ENCODE results near the gene AGK.

Gene AGK

DNA sequence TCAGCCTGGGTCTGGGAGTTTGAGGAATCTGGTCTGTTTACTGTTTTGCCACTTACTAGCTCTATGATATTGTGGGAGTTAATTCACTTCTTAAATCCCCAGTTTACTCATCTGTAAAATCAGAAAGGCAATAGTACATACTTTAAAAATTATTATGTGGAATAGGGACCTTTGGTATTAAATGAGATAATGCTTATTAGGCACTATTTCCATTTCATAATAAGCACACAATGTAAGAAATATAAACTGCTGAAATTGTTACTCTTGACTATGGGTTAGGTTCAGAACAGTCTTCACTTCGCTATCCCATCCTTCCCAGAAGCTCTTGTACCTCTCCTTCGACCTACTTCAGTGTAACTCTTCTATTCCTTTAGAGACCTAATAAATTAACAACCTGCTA, 47.2 kb downstream of the AGK start:
- TF ChIP-seq, protein P1, sequence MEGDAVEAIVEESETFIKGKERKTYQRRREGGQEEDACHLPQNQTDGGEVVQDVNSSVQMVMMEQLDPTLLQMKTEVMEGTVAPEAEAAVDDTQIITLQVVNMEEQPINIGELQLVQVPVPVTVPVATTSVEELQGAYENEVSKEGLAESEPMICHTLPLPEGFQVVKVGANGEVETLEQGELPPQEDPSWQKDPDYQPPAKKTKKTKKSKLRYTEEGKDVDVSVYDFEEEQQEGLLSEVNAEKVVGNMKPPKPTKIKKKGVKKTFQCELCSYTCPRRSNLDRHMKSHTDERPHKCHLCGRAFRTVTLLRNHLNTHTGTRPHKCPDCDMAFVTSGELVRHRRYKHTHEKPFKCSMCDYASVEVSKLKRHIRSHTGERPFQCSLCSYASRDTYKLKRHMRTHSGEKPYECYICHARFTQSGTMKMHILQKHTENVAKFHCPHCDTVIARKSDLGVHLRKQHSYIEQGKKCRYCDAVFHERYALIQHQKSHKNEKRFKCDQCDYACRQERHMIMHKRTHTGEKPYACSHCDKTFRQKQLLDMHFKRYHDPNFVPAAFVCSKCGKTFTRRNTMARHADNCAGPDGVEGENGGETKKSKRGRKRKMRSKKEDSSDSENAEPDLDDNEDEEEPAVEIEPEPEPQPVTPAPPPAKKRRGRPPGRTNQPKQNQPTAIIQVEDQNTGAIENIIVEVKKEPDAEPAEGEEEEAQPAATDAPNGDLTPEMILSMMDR (IDR thresholded peaks at IDR 0.05; ENCODE audit: insufficient read depth, low read length, poor library complexity, severe bottlenecking), result no peak
- TF ChIP-seq EZH2phosphoT487 (conservative IDR thresholded peaks at IDR 0.05; ENCODE audit: low read length), result no peak
- Histone ChIP-seq H3K9me2 (replicated peaks; ENCODE audit: insufficient read depth, low read length) (no peaks in the 10 kb centered on the region), H3K27ac (ENCODE audit: low read depth, low read length) (no peak overlapping the region), H3K36me3 (ENCODE audit: low read length) (0 out of 2 replicates have a peak, but pooled peaks cover 5% of the 10 kb centered on the region), H3K79me2 (ENCODE audit: insufficient read depth, low read length) (no peaks in the 10 kb centered on the region), H3K4me3 (ENCODE audit: insufficient read depth, low read length, poor library complexity, severe bottlenecking) (no peak overlapping the region), H3K9ac (ENCODE audit: low read length) (no peak overlapping the region), H4K20me1 (ENCODE audit: low read depth, low read length) (no peaks in the 10 kb centered on the region), H2AFZ (ENCODE audit: low read depth, low read length, severe bottlenecking) (no peak overlapping the region), H3K27me3 (ENCODE audit: low read length) (no peaks in the 10 kb centered on the region), H3F3A (ENCODE audit: insufficient read depth) (no peaks in the 10 kb centered on the region), H3K9me3 (ENCODE audit: insufficient read depth, low read length) (no peaks in the 10 kb centered on the region), H3K4me2 (ENCODE audit: low read depth, low read length, poor library complexity, severe bottlenecking) (no peak overlapping the region)

DNA sequence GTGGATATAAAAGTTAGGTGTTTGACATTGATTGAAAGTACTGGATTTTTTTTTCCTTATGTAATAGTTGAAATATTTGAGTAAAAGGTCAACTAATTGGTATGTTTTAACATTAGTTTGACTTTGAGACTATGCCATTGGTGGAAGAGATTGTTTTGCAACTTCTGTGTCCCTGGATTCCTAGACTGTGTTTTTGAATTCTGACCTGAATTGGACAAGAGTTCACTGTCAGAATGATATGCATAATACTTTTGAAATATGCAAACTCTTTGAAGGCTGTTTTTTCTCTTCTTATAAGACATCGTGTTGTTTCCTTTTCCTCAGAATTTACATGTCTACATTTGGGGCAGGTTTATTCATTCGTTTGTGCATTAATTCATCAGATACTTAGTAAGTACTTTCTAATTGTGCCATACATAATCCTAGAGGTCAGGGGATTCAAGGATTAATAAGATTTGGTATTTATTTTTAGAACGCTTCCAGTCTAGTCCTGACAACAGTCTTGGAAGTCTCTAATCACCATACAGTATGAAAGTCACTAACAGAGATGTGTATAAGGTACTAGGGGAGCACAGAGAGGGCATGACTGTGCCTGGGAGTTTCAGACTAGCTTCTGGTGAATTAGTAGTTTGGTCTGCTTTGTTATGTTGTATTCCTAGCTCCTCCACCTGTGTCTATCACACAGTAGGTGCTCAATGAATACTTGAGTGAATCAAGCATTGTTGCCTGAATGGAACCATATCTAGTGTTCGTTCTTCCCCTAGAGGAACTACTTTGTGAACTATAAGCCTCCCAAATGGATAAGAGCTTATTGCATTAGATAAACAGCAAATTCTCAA, 49.2 kb downstream of the AGK start:
- no peak overlapping the region for H3K9ac ChIP-seq (ENCODE audit: low read length)
- no peaks in the 10 kb centered on the region for H3F3A ChIP-seq (ENCODE audit: insufficient read depth)
- H3K36me3 ChIP-seq (ENCODE audit: low read length), result 0 out of 2 replicates have a peak, but pooled peaks cover 3% of the 10 kb centered on the region
- TF ChIP-seq, protein P1 (IDR thresholded peaks at IDR 0.05; ENCODE audit: insufficient read depth, low read length, poor library complexity, severe bottlenecking), result no peak
- TF ChIP-seq EZH2phosphoT487 (conservative IDR thresholded peaks at IDR 0.05; ENCODE audit: low read length), result no peak
- no peaks in the 10 kb centered on the region for H3K79me2 ChIP-seq (ENCODE audit: insufficient read depth, low read length)
- no peaks in the 10 kb centered on the region for H3K9me2 ChIP-seq (replicated peaks; ENCODE audit: insufficient read depth, low read length)
- H3K27me3 ChIP-seq (ENCODE audit: low read length), result no peaks in the 10 kb centered on the region
- H2AFZ ChIP-seq (ENCODE audit: low read depth, low read length, severe bottlenecking), result no peak overlapping the region
- no peaks in the 10 kb centered on the region for H4K20me1 ChIP-seq (ENCODE audit: low read depth, low read length)
- H3K4me3 ChIP-seq (ENCODE audit: insufficient read depth, low read length, poor library complexity, severe bottlenecking), result no peak overlapping the region
- H3K27ac ChIP-seq (ENCODE audit: low read depth, low read length), result no peak overlapping the region
- H3K9me3 ChIP-seq (ENCODE audit: insufficient read depth, low read length), result no peaks in the 10 kb centered on the region
- no peak overlapping the region for H3K4me2 ChIP-seq (ENCODE audit: low read depth, low read length, poor library complexity, severe bottlenecking)

DNA sequence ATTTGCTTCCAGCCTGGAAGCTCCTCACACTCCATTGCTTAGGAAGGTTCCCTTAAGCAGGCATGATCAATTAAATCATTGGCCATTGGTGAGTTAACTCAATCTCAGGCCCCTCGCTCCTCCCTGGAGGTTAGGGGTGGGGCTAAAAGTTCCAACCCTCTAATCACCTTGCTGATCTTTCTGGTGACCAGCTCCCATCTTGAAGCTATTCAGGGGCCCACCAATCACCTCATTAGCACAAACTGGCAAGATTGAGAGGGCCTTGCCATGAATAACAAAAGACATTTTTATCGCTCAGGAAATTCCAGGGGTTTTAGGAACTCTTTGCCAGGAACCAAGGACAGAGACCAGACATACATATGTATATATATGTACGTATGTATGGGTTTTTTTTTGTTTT, 58.4 kb downstream of the AGK start:
- Histone ChIP-seq H3K4me2 (ENCODE audit: low read depth, low read length, poor library complexity, severe bottlenecking) (no peak overlapping the region), H4K20me1 (ENCODE audit: low read depth, low read length) (no peaks in the 10 kb centered on the region), H3K4me3 (ENCODE audit: insufficient read depth, low read length, poor library complexity, severe bottlenecking) (no peak overlapping the region), H3K9me2 (replicated peaks; ENCODE audit: insufficient read depth, low read length) (no peaks in the 10 kb centered on the region), H3K27ac (ENCODE audit: low read depth, low read length) (no peak overlapping the region), H3K36me3 (ENCODE audit: low read length) (no peaks in the 10 kb centered on the region), H3K79me2 (ENCODE audit: insufficient read depth, low read length) (no peaks in the 10 kb centered on the region), H2AFZ (ENCODE audit: low read depth, low read length, severe bottlenecking) (no peak overlapping the region), H3F3A (ENCODE audit: insufficient read depth) (no peaks in the 10 kb centered on the region), H3K9me3 (ENCODE audit: insufficient read depth, low read length) (no peaks in the 10 kb centered on the region), H3K9ac (ENCODE audit: low read length) (no peak overlapping the region), H3K27me3 (ENCODE audit: low read length) (no peaks in the 10 kb centered on the region)
- no peak for TF ChIP-seq EZH2phosphoT487 (conservative IDR thresholded peaks at IDR 0.05; ENCODE audit: low read length)
- TF ChIP-seq, protein P1 (IDR thresholded peaks at IDR 0.05; ENCODE audit: insufficient read depth, low read length, poor library complexity, severe bottlenecking), result no peak

Measured in SU-DHL-6 (cell line).